ENCODE data around the gene CDC37.

Gene CDC37

DNA sequence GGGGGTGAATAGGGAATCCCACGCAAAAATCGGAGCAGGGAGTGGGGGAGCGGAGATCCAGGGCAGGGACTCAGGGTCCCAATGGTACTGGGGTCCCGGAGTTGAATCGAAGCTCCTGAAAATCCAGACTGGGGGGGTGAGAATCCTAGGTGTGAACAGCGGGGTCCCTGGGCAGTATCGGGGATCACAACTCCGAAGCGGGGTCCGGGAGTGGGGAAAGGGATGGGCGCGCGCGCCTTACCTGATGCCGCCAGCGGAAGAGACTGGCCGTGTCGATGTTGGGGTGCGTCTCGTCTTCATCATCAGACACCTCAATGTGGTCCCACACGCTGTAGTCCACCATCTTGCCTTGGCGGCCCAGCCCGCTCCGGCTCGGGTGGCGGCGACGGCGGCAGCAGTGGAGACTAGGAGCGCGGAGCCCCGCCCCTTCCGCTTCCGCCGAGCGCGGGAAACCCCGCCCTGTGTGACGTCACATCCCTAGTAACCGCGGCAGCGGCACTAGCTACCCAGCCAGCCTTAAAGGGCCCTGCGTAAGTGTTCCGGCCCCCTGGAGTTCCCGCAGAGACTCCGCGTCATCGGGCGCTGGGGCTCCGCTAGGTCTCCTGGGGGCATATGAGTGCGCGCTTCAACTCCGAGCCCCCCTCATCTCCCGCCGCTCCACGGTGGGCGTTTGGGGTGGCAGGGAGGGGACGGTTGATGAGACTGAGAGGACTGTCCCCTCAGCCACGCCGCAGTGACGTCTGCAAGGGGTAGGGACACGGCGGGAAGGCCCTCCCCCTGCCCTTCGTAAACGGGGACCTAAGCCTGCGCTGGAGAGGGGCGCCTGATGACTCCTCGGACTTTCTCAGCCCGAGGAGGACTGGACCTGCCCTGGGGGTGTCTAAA, at the start of gene CDC37:
TSS of gene CDC37 (minus strand) at position 406 of the 885 bp plus-strand sequence. CDS start at position 343, 63 bp downstream.
- peak; percentile 95 to 98 (median 97) for DNase-seq

GRCh38 chr19:10450853-10451609, 47.7 kb upstream of the CDC37 start:
- no peak for DNase-seq

- no peak for DNase-seq
These were observed 47.0 kb upstream of the CDC37 start for GRCh38 chr19:10450191-10450852.

GRCh38 chr19:10449037-10449436, 45.7 kb upstream of the CDC37 start:
- DNase-seq: no peak

GRCh38 chr19:10442698-10443097, 39.4 kb upstream of the CDC37 start:
- no peak for DNase-seq

DNA sequence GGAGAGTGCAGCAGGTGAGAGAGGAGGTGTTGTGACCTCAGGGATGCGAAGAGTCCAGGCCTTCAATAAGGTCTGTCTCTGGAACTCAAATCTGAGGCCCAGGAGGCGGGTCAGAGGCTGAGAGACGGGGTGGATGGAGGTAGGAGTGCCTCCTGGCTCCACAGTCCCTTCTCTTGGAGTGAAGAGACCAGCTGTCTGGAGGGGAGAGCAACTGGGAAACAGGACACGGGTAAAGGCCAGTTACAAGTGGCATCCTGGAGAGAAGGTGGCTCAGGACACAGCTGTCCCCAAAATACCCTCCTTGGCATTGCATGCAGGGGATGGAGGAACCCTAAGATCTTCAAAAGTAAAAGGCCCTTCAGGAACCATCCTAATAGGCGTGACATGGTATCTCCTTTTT, 36.2 kb upstream of the CDC37 start:
- DNase-seq: no peak

- no peak for DNase-seq
These were observed 29.8 kb upstream of the CDC37 start for GRCh38 chr19:10433131-10433536.

GRCh38 chr19:10432736-10433130, 29.4 kb upstream of the CDC37 start:
- DNase-seq: no peak

- DNase-seq: peak in 1 of 4 experiments; percentile 53
These were observed 28.8 kb upstream of the CDC37 start for GRCh38 chr19:10431943-10432735.

DNA sequence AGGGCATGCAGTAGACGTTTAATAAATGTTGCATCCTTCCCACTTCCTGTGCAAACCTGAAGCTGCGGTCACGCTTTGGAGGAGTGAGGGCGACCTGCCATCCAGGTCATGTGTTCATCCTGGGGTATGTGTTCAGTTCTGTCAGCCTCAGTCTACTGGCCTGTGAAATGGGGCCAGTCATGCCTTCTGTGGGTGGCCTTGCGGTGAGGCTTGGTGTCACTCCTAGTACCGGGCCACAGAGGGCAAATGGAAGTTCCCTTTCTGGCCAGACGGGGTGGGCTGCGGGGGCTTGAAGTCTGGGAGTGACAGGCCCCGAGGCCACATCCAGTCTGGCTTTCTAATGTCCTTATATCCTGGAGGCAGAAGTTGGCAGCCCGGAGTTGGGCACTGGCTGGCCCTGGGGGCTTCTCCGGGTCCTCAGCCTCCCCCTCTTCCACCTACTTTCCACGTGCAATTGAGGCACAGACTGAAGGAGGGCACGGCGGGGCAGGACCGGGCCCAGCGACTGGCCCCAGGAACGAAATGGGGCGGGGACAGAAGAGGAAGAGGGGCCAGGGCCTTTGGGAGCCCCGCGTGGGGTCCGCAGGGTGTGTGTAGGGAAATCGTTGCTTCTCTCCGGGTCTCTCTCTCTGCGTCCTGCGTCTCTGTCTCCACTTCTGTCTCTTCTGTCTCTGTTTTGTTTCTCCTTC, 28.1 kb upstream of the CDC37 start:
- no peak for DNase-seq

DNA sequence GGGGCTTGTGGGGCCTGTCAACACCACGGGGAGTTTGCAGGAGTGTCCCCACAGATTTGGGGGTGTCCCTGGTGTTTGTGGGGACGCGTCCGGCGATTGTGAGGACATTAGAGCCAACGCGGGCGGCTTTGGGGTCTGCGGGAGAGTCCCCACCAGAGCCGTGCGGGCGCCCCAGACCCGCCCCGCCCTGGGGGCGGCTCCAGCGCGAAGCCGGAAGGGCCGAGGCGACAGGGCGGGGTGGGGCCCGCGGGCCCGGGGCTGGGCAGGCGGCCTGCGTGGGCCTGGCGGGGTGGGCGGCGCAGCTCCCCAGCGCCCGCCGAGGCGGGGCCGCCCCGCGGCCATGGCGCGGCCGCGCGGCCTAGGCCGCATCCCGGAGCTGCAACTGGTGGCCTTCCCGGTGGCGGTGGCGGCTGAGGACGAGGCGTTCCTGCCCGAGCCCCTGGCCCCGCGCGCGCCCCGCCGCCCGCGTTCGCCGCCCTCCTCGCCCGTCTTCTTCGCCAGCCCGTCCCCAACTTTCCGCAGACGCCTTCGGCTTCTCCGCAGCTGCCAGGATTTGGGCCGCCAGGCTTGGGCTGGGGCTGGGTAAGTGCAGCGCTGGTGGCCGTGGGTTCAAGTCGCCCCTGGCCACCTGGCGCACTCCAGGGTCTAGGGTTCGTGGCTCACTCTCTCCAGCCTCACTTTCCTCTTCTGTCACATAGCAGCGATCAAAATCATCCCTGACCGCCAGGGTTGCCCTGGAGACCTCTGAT, 27.3 kb upstream of the CDC37 start:
- no peak for DNase-seq

- no peak for DNase-seq
These were observed 25.6 kb upstream of the CDC37 start for GRCh38 chr19:10428996-10429381.

DNA sequence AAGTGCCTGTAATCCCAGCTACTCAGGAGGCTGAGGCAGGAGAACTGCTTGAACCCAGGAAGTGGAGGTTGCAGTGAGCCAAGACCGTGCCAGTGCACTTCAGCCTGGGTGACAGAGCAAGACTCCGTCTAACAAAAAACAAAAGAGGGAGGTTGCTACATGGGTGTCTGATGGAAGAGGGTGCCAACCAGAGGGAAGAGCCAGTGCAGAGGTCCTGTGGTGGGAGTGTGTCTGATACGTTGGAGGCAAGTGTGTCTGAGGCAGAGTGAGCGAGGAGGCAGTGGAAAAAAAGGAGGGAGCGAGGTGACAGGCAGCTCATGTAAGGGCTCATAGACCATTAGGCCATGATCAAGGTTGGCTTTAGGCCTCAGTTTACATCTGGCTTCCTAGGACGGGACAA, 23.8 kb upstream of the CDC37 start:
- DNase-seq: no peak

GRCh38 chr19:10424011-10424637, 20.8 kb upstream of the CDC37 start:
- DNase-seq: peak; percentile 21 to 58 (median 48)

DNA sequence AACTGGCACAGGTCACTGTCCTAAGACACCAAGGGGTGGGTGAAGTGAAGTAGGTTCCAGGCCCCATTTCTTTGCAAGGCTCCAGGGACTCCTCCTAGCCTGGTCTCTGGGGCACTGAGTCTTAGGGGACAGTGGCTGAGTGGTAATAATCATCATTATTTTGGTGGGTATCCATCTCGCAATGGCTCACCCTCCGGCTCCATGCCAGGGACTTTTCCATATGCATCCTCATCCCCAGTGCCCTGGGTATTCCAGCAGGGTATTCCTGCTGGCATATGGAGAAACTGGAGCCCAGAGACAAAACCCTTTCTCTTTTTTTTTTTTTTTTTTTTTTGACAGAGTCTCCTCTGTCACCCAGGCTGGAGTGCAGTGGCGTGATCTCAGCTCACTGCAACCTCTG, 19.5 kb upstream of the CDC37 start:
- DNase-seq: no peak

GRCh38 chr19:10422046-10422461, 18.7 kb upstream of the CDC37 start:
- DNase-seq: no peak

DNA sequence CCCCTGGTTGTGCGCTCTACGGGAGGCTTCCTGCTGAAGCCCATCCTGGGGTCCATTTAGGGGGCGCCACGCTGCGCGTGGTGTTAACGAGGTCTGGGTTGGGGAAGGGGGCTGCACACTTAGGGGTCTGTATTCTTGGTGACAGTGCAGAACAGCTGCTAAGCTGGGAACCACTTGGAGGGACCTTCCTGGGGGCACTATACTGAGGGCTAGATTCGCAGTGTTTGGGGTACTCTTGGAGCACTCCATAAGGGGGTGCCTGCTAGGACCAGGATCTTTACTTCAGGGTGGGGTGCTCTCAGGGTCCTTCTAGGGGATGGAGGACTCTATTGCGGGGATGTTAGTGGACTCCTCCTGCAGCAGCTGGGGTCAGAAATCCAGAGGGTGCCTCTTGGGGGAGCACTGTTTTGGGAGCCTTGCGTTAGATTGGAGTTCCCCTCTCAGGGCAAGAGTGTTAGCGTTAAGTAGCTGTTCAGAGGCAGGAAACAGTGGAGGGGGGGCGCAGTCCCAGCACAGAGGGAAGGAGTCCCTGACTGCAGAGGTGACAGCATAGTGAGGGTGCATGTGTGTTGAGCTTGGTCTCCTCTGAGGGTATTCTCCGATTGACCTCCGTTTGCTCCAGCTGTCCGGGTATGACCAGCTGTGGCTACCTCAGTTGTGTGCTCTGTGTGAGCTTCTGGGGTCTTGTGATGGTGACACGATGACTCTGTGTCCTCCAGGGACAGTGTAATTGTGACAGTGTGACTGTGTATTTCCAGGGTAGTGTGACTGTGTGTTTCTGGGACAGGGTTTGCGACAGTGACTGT, 18.1 kb upstream of the CDC37 start:
- no peak for DNase-seq

- peak in 2 of 4 experiments; percentile 34 to 41 for DNase-seq
These were observed 17.3 kb upstream of the CDC37 start, which contains the start of gene PDE4A for GRCh38 chr19:10420444-10421239. Gene PDE4A (plus strand): TSS chr19:10420538. CDS start chr19:10420765, 227 bp downstream.

All from activated naive CD4-positive, alpha-beta T cell (primary cell).